ENCODE results near the gene IQCN. TPM values are rescaled to one million over a fixed set of nuclear protein-coding genes. Genes with fewer than 3 reads are reported as not detected.
"Not testable (repeated sequence)": the region's sequence is repeated elsewhere in the genome, so short reads cannot be mapped to it uniquely, and the experiment has no call there.

IQCN gene
- total and polyA plus RNA-seq, 10 donors = 1.4 to 17.1 (median 8.5) TPM

GRCh38 chr19:18214779-18215433 lies 59.3 kb downstream of the IQCN start:
- no peaks in the 10 kb centered on the region for H3K4me1 ChIP-seq
- peaks cover 0 to 35% (median 0%) of the 10 kb centered on the region in 7 donors for H3K27me3 ChIP-seq (replicated peaks in 1 of 7)
- intact Hi-C loops (cut with DNase I; ENCODE audit: low total_unique reads) = no loop called here
- no peaks in the 10 kb centered on the region for H3K36me3 ChIP-seq
- no peak for DNase-seq
- no peak overlapping the region for H3K4me3 ChIP-seq
- TF ChIP-seq POLR2A (IDR thresholded peaks at IDR 0.05) = no peak
- TF ChIP-seq CTCF (IDR thresholded peaks at IDR 0.05 in 8 of 11, conservative IDR thresholded peaks at IDR 0.05 in 3 of 11) = no peak
- no peak for TF ChIP-seq POLR2AphosphoS5 (IDR thresholded peaks at IDR 0.05)
- no peak overlapping the region for H3K27ac ChIP-seq
- no peaks in the 10 kb centered on the region for H3K9me3 ChIP-seq
- WGBS, 5 donors = 56 to 73% (median 68%) methylated on average over 7 of the region's 7 CpGs

DNA sequence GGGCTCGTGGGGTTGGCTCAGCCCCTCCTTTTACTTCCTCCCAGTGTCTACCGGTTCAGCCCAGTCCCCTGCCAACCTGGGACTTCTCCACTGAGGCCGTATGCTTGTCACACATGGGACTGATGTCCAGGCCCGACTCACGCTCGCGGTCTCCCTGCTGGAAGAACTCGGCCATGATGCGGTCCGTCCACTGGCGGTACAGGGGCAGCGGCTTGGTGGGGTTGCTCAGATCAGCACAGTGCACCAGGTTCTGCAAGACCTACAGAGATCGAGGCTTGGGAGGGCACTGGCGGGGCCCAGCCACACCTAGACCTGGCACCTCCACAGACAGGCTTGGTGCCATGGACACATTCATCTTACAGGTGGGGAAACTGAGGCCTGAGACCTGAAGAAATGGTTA lies 62.6 kb downstream of the IQCN start:
- whole genome bisulfite sequencing, 5 donors = 74 to 86% (median 75%) methylated on average over 12 to 14 of the region's 14 CpGs
- Histone ChIP-seq H3K4me3 (no peak overlapping the region), H3K27ac (peak overlapping the region in 1 of 8 donors; percentile 94), H3K9me3 (no peaks in the 10 kb centered on the region), H3K36me3 (no peaks in the 10 kb centered on the region), H3K27me3 (replicated peaks in 1 of 7) (peaks cover 0 to 51% (median 0%) of the 10 kb centered on the region in 7 donors), H3K4me1 (peaks cover 0 to 11% (median under 1%) of the 10 kb centered on the region in 6 donors)
- intact Hi-C loops (cut with DNase I; ENCODE audit: low total_unique reads) = no loop called here
- TF ChIP-seq POLR2AphosphoS5 (IDR thresholded peaks at IDR 0.05) (peak in 1 of 3 donors; percentile 17), POLR2A (IDR thresholded peaks at IDR 0.05) (no peak)
- DNase-seq = no peak

DNA sequence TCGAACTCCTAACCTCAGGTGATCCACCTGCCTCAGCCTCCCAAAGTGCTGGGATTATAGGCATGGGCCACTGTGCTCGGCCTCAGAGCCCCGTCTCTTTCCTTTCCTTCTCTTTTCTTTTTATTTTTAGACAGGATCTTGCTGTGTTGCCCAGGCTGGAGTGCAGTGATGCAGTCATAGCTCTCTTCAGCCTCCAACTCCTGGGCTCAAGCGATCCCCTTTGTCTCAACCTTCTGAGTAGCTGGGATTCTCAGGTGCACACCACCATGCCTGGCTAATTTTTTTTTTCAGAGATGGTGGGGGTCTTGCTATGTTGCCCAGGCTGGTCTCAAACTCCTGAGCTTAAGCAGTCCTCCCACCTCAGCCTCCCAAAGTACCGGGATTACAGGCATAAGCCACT lies 64.3 kb downstream of the IQCN start:
- Histone ChIP-seq H3K4me1 (peaks cover 5 to 29% (median 14%) of the 10 kb centered on the region in 6 donors), H3K27me3 (replicated peaks in 1 of 7) (peaks cover 0 to 51% (median 0%) of the 10 kb centered on the region in 7 donors), H3K4me3 (peak overlapping the region in 2 of 8 donors; percentile 20 to 23), H3K27ac (peak overlapping the region in 3 of 8 donors; percentile 22 to 96 (median 94))
- not testable (repeated sequence) for H3K9me3 ChIP-seq, H3K36me3 ChIP-seq, DNase-seq
- intact Hi-C loops (cut with DNase I; ENCODE audit: low total_unique reads) = loop anchor here (5.0 kb wide), 2 partner anchors 42 to 117 kb away; no protein-coding TSS in a partner anchor
- WGBS, 5 donors = 72 to 89% (median 78%) methylated on average over 5 of the region's 5 CpGs

GRCh38 chr19:18208098-18208951 lies 65.9 kb downstream of the IQCN start:
- Histone ChIP-seq H3K27me3 (replicated peaks in 1 of 7) (peaks cover 0 to 51% (median 0%) of the 10 kb centered on the region in 7 donors), H3K27ac (peak overlapping the region in 7 of 8 donors; percentile 51 to 97 (median 71)), H3K4me3 (peak overlapping the region in 5 of 8 donors; percentile 2 to 51 (median 18)), H3K4me1 (peaks cover 6 to 40% (median 20%) of the 10 kb centered on the region in 6 donors), H3K36me3 (no peaks in the 10 kb centered on the region), H3K9me3 (no peaks in the 10 kb centered on the region)
- TF ChIP-seq POLR2AphosphoS5 (IDR thresholded peaks at IDR 0.05) = peak; percentile 44 to 74 (median 68)
- TF ChIP-seq CTCF (IDR thresholded peaks at IDR 0.05 in 8 of 11, conservative IDR thresholded peaks at IDR 0.05 in 3 of 11) = peak in 10 of 11 experiments; percentile 5 to 80 (median 53)
- peak in 1 of 3 donors; percentile 11 for TF ChIP-seq POLR2A (IDR thresholded peaks at IDR 0.05)
- intact Hi-C loops (cut with DNase I; ENCODE audit: low total_unique reads) = loop anchor here (5.0 kb wide), 2 partner anchors 44 to 119 kb away; no protein-coding TSS in a partner anchor
- DNase-seq = peak; percentile 86
- 21 to 42% (median 25%) methylated on average over 14 to 32 of the region's 32 CpGs for WGBS, 5 donors

Small RNAs within 50 kb of the gene (microRNA-seq; reads per million reads assigned to microRNA genes)
- 1.4 to 2.5 (median 2.2) reads per million in 3 donors for gene MIR3188

Small RNAs within 50 kb of the gene (small RNA-seq; reads per million reads assigned to genes)
- gene MIR3188 = 0 to 0.14 (median 0.03) reads per million in 4 donors
- gene RPL39P38 = 0 reads per million in 4 donors

Other genes with a start within 250 kb of the IQCN start
- gene IL12RB1, start 187.5 kb downstream of the IQCN start, total RNA-seq = 10 to 100 TPM; 19.7 to 31.6 (median 25.3) TPM
- gene IL12RB1, start 187.5 kb downstream of the IQCN start, polyA plus RNA-seq = 10 to 100 TPM in 2 of 3 donors, 1 to 10 TPM in 1; 9.9 to 21.5 (median 14.8) TPM
- 10 to 100 TPM; 31.3 to 52.7 (median 39.4) TPM for gene MAST3, start 176.7 kb downstream of the IQCN start, total RNA-seq
- 10 to 100 TPM in 2 of 3 donors, 1 to 10 TPM in 1; 8.9 to 17.1 (median 16.1) TPM for gene MAST3, start 176.7 kb downstream of the IQCN start, polyA plus RNA-seq
- gene PIK3R2, start 121.3 kb downstream of the IQCN start, total RNA-seq = 10 to 100 TPM in 6 of 7 donors, 1 to 10 TPM in 1; 6.6 to 22.7 (median 16.3) TPM
- 1 to 10 TPM; 4.2 to 5.1 (median 4.9) TPM for gene PIK3R2, start 121.3 kb downstream of the IQCN start, polyA plus RNA-seq
- 100 to 1,000 TPM; 206 to 475 (median 330) TPM for gene IFI30, start 100.6 kb downstream of the IQCN start, total RNA-seq
- gene IFI30, start 100.6 kb downstream of the IQCN start, polyA plus RNA-seq = 100 to 1,000 TPM; 234 to 299 (median 274) TPM
- 10 to 100 TPM in 3 of 7 donors, 1 to 10 TPM in 4; 7.8 to 14.1 (median 9.9) TPM for gene MPV17L2, start 81.2 kb downstream of the IQCN start, total RNA-seq
- gene MPV17L2, start 81.2 kb downstream of the IQCN start, polyA plus RNA-seq = 10 to 100 TPM; 12.1 to 15.4 (median 12.3) TPM
- gene RAB3A, start 70.4 kb downstream of the IQCN start, total RNA-seq = 1 to 10 TPM; 1.4 to 6.6 (median 3.3) TPM
- gene RAB3A, start 70.4 kb downstream of the IQCN start, polyA plus RNA-seq = 1 to 10 TPM in 2 of 3 donors, under 1 TPM in 1; 0.72 to 1.7 (median 1.3) TPM
- gene PDE4C, start 48.0 kb downstream of the IQCN start, total RNA-seq = 1 to 10 TPM in 6 of 7 donors, under 1 TPM in 1; 0.60 to 7.6 (median 3.3) TPM
- 1 to 10 TPM in 1 of 3 donors, under 1 TPM in 2; 0.07 to 1.2 (median 0.61) TPM for gene PDE4C, start 48.0 kb downstream of the IQCN start, polyA plus RNA-seq
- gene JUND, start 7.2 kb upstream of the IQCN start, total RNA-seq = 100 to 1,000 TPM; 119 to 232 (median 159) TPM
- 10 to 100 TPM; 47.5 to 86.5 (median 75.6) TPM for gene JUND, start 7.2 kb upstream of the IQCN start, polyA plus RNA-seq
- 10 to 100 TPM; 55.8 to 86.5 (median 65.1) TPM for gene LSM4, start 48.6 kb upstream of the IQCN start, total RNA-seq
- 100 to 1,000 TPM in 2 of 3 donors, 10 to 100 TPM in 1; 91.6 to 192 (median 151) TPM for gene LSM4, start 48.6 kb upstream of the IQCN start, polyA plus RNA-seq
- 10 to 100 TPM; 20.2 to 65.6 (median 45.1) TPM for gene PGPEP1, start 66.1 kb upstream of the IQCN start, total RNA-seq
- gene PGPEP1, start 66.1 kb upstream of the IQCN start, polyA plus RNA-seq = 10 to 100 TPM in 1 of 3 donors, 1 to 10 TPM in 2; 9.3 to 17.3 (median 9.6) TPM
- gene GDF15, start 111.7 kb upstream of the IQCN start, total RNA-seq = 10 to 100 TPM in 2 of 7 donors, 1 to 10 TPM in 5; 1.9 to 34.3 (median 4.3) TPM
- 10 to 100 TPM in 1 of 3 donors, under 1 TPM in 2; 0.77 to 15.9 (median 0.96) TPM for gene GDF15, start 111.7 kb upstream of the IQCN start, polyA plus RNA-seq
- gene LRRC25, start 123.2 kb upstream of the IQCN start, total RNA-seq = 100 to 1,000 TPM in 3 of 7 donors, 10 to 100 TPM in 4; 82.2 to 164 (median 90.5) TPM
- gene LRRC25, start 123.2 kb upstream of the IQCN start, polyA plus RNA-seq = 10 to 100 TPM; 14.6 to 32.2 (median 16.0) TPM
- gene SSBP4, start 144.9 kb upstream of the IQCN start, total RNA-seq = 100 to 1,000 TPM in 1 of 7 donors, 10 to 100 TPM in 6; 56.3 to 103 (median 82.4) TPM
- 100 to 1,000 TPM in 1 of 3 donors, 10 to 100 TPM in 2; 80.6 to 143 (median 94.9) TPM for gene SSBP4, start 144.9 kb upstream of the IQCN start, polyA plus RNA-seq
- 10 to 100 TPM; 37.5 to 82.3 (median 44.4) TPM for gene ISYNA1, start 163.7 kb upstream of the IQCN start, total RNA-seq
- gene ISYNA1, start 163.7 kb upstream of the IQCN start, polyA plus RNA-seq = 10 to 100 TPM; 31.7 to 58.2 (median 49.0) TPM
- 10 to 100 TPM; 23.0 to 44.8 (median 32.1) TPM for gene ELL, start 247.6 kb upstream of the IQCN start, total RNA-seq
- gene ELL, start 247.6 kb upstream of the IQCN start, polyA plus RNA-seq = 10 to 100 TPM in 1 of 3 donors, 1 to 10 TPM in 2; 4.5 to 14.2 (median 7.9) TPM

Measured in spleen (tissue), 11 donors.